HG03354 (cell line): ENCODE results near the gene PTPRM.

ENCODE experiments used
- ATAC-seq: cut with Tn5 transposase; IDR thresholded peaks from one replicate; pipeline ENCODE4 v1.9.1; 2021; ENCODE audit warnings: mild to moderate bottlenecking; ENCODE audit not compliant: unreplicated experiment, poor library complexity, severe bottlenecking

The PTPRM gene

GRCh38 chr18:8406186-8406867 is 839.2 kb downstream of the PTPRM start:
- no peak for ATAC-seq

GRCh38 chr18:8406868-8407250 is 839.7 kb downstream of the PTPRM start:
- no peak for ATAC-seq

DNA sequence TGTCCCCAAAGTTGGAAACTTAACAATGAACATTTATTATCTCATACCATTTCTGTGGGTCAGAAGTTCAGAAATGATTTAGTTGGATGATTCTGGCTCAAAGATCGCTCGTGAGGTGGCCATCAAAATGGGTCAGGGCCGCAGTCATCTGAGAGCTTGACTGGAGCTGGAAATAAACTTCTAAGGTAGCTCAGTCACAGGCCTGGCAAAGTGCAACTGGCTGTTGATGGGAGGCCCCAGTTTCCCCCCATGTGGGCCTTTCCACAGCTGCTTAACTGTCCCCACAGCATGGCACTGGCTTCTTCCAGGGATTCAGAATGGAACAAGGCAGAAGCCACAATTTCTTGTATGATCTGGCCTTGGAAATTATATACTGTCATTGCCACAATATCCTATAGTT is 842.0 kb downstream of the PTPRM start:
- no peak for ATAC-seq

- ATAC-seq: no peak
Observed at GRCh38 chr18:8411492-8411891, 844.4 kb downstream of the PTPRM start.

DNA sequence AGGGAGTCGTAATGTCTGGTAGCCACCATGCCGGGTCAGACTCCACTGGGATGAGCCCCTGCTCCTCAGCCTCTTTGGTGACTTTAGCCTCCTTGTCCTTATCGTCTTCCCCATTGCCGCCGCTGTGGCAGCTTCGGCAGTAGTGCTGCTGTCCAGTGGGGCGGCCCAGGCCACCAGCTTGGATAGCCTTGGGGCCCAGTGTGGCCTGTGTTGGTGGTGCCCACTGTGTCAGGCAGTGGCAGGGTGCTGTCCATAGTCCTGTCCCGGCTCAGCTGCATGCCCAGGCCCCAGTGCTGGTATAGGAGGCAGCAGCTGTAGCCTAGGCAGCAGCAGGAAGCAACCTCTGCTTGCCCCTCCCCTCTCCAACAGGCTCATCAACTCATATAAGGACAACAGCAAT is 845.0 kb downstream of the PTPRM start:
- no peak for ATAC-seq

- ATAC-seq: no peak
Observed at GRCh38 chr18:8413189-8413588, 846.1 kb downstream of the PTPRM start.

GRCh38 chr18:8413751-8414150 is 846.6 kb downstream of the PTPRM start:
- no peak for ATAC-seq

GRCh38 chr18:8416212-8417019 is 849.3 kb downstream of the PTPRM start:
- ATAC-seq: no peak

- ATAC-seq: no peak
Observed at GRCh38 chr18:8422391-8422790, 855.3 kb downstream of the PTPRM start.

DNA sequence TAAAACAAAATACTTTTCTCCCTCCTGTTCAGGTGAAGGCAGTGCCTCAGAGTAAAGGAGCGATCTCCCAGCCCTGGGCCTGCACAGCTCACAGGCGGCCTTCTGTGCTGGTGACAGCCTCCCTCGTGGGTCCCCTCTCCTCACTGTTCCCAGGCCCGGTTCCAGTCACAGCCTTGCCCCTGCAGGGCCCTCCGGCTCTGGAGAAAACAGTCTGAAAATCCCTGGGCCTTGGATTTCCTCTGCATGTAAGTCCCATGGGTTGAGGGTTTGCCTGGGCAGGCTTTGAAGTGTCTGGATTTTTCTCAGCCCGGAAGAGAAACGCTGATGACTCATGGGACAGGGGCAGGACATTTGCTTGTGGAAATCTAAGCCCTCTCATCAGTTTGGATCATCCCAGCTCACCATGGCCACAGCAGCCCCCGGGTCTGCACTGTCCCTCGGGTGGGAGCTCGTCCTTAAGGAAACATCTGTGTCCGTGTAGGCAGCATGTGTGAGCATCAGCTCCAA is 856.0 kb downstream of the PTPRM start:
- no peak for ATAC-seq

GRCh38 chr18:8424481-8424880 is 857.4 kb downstream of the PTPRM start:
- no peak for ATAC-seq

- ATAC-seq: no peak
Observed at GRCh38 chr18:8424917-8425725, 858.0 kb downstream of the PTPRM start.

- no peak for ATAC-seq
Observed at GRCh38 chr18:8426401-8426800, 859.3 kb downstream of the PTPRM start.

DNA sequence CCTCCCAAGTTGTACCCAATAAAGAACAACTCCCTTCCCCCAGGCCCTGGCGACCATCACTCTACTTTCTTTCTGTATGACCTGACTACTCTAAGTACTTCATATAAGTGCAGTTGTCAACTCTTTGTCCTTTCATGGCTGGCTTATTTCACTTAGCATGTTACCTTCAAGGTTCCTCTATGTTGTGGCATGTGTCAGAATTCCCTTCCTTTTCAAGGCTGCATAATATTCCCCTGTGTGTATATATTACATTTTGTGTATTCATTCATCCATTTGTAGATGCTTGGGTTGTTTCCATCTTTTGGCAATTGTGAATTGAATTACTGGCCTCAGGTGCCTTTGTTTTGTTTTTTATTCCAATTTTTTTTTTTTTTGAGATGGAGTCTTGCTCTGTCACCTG is 860.2 kb downstream of the PTPRM start:
- ATAC-seq: no peak

DNA sequence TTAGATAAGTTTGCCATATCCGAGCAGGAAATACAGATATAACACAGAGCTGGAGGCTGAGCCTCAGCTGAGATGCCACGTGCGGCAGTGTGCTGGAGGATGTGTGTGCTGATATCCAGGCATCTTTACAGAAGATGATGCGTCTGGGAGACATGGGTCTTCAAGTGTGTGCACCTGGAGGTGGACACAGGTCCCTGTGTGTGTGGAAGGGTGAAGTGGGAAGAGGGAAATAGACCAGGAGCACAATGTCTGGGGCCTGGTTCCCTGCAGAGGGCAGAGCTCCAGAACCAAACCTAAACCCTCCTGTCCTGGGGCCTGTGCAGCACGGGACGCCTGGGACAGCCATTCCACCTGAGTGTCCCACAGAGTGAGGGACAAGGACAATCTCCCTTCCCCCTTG is 861.8 kb downstream of the PTPRM start:
- ATAC-seq: no peak

DNA sequence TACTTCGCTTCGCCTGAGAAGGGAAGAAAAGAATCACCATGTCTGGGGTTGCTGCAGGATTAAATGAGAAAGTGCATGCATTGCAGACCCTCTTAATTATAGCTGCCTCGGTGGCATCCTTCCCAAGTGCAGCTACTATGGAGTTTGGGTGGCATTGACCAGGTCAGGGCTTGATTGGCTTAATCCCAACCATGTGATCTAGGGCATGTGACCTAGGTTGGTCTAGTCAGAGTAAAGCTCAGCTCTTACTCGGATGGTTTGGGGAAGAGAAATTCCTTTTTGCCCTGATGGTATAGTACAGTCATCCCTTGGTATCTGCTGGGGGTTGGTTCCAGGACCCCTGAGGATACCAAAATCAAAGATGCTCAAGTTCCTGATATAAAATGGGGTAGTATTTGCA is 863.9 kb downstream of the PTPRM start:
- ATAC-seq: no peak

DNA sequence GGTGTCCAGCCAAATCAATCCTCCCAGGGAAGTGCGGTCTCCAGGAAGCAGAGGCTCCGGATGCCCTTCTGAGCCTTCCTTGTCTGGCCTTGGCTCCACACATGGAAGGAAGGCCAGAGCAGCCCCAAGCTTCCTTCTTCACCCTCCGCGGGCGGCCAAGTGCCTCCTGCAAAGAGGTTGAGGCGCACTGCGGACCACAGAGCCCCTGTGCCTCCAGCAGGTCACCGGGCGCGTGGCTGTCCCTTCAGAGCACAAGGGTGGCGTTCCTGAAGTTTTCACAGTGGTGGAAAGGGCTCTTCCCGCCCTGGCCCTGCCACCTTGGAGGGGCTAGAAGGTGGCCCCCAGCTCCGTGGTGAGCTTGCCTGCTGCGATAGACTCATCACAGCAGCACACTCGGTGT is 866.2 kb downstream of the PTPRM start:
- no peak for ATAC-seq

DNA sequence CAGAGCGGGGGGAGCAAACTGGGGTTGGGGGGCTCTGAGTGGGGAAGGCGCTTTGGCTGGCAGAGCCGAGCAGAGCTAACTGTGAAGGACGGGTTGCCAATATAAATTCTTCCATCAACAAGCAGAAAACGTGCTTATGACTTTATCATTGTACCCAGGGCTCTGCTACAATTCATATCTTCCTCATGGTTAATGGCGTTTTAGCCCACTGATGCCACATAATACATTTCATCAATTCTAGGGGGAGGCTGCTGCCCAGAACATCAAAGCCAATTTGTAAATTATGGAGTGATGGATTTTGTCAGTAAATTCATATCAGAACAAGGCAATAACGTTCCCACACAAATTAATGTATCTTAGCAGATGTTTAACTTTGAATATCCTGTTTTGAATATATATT is 866.7 kb downstream of the PTPRM start:
- ATAC-seq: no peak

GRCh38 chr18:8435376-8435775 is 868.3 kb downstream of the PTPRM start:
- no peak for ATAC-seq

DNA sequence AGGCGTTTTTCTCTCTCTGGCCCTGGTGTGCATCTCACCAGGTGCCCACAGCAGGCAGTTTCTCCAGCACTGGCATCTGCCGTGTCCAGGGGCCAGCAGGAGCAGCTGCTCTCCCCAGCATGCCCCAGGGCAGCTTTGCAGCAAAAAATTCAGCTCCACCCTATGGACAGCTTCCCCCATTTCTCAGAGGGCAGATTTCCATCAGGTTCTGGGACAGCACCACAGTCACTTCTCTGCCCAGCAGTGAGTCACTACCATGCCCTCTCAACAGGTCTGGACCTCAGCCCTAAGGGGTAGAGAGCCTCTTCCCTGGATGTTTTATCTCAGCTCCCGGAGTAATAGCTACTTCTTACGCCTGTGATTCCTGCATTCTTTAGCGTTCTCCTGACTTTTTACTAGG is 871.9 kb downstream of the PTPRM start:
- ATAC-seq: no peak
